ENCODE measurements around the gene ATP5F1D.

ATP5F1D gene

DNA sequence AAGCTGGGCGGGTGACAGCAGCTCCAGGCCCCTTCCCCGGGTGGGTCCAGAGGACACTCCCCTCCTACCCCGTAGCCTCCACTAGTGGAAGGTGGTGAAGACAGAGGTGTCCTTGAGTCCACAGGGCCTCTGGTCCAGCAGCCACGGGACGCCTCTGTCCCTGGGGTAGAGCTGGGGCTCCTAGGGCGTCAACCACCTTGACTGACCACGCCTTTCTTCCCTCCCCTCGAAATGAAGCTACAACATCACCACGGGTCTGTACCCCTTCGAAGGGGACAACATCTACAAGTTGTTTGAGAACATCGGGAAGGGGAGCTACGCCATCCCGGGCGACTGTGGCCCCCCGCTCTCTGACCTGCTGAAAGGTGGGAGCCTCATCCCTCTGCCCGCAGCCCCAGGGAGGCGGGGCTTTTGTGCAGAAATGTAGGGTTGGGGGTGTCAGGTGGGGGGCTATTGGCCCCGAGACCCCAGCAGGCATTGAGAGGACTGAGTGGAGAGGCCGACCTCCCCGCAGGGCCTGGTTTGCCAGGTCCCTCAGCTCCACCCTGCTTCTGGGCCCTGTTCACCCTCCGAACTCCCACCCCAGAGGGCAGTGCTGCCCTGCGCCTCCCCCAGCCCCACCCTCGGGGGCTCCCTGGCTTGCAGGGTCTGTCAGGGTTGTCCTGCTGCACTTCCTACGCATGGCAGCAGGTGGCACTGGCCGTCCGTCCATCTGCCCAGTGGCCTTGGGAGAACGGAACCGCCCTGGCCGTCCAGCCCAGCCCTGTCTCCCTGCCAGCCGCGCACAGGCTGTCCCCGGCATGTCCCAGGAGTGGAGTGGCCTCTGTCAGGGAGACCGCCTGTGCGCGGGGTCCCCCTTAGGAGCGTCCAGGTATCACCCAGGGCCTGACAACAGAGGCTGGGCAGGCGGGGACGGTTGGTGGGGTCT, 20.3 kb upstream of the ATP5F1D start:
- no peak for DNase-seq (ENCODE audit: low read depth in 2 of 2)

DNA sequence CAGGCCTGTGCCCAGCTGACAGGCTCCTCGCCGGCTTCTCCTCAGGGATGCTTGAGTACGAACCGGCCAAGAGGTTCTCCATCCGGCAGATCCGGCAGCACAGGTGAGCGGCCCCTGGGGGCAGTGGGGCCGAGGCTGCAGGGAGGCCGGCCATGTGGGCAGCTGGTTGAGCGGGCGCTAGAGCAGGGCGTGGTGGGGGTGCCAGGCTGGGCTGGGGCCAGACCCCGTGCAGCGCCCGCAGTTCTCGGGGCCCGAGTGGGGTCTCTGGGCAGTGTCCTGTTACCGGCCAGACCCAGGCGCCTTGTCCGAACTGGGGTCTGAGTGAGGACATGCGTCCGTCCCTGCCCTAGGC, 19.7 kb upstream of the ATP5F1D start:
- no peak for DNase-seq (ENCODE audit: low read depth in 2 of 2)

DNA sequence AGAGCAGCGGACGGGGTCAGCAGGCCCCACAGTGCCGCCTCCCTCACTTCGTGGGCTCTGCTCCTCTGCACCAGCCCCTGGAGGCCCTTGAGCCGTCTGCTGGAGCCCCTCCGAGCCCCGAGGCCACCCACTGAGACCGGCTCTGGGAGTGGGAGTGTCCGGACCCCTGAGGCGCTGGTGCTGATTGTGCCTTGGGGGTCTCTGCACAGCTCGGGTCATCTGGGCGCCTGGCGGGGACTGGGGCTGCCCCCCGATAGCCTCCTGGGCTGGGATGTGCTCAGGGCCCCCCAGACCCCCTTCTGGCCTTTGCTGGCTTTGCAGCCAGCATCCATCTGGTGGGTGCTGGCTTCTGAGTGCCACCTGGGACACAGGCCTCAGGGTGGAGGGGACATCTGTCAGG, 19.2 kb upstream of the ATP5F1D start:
- no peak for DNase-seq (ENCODE audit: low read depth in 2 of 2)

DNA sequence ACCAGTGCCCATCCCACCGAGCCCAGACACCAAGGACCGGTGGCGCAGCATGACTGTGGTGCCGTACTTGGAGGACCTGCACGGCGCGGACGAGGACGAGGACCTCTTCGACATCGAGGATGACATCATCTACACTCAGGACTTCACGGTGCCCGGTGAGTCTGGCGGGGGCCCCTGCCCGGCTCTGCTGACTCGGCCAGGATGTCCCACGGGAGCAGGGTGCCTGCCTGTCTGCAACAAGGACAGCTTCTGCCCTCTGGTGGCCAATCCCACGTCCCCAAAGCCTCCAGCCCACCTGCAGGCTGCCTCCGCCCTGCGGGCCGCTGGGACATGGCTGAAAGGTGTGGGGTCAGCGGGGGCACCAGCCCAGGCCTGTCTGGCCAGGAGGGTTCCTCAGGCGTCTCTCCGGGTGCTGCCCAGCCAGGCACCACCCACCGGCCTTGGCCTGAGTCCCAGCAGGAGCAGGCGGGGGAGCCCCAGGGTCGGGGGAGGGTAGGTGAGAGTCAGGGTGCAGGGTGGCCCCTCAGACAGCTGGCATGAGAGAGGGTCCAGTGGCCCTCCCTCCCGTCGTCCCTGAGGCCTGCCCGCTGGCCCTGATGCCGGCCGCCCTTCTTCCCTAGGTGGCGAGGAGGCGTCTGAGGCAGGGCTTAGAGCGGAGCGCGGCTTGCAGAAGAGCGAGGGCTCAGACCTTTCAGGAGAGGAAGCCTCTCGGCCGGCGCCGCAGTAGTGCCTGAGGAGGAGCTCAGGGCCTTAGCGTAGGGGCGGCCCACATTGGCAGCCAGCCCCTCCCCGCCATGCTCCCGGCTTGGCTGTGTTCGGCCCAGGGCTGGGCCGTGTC, 18.3 kb upstream of the ATP5F1D start:
- no peak for DNase-seq (ENCODE audit: low read depth in 2 of 2)

DNA sequence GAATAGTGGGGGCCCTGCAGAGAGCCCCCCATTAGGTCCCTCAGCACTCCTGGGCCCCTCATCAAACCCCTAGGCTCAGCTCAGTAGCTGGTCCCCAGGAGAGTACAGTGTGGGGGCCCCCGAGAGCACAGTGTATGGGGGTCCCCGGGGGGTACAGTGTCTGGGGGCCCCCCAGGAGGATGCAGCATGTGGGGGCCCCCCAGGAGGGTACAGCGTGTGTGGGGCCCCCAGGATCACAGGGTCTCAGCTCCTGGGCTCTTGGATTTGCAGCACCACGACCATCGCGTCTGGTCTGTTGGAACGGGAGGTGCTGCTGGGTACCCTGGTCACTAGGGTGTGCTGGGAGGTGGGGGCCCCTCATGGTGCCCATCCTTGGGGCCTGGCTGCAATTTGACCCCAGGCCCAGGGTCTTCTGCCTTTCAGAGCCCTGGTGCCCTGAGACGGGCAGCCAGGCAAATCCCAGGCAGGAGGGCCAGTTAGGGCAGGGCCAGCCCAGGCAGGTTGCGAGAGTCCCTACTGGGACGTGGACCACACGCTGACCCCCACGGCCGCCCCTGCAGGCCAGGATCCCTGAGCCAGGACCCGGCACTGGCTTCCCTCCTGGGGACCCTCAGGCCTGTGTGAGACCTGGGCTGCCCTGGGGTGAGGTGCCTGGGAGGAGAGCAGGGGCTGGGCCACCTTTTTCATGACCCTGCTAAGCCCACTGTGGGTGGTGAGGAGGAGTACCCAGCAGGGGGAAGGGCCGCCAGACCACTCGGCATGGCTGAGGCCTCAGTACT, 17.3 kb upstream of the ATP5F1D start:
- no peak for DNase-seq (ENCODE audit: low read depth in 2 of 2)

DNA sequence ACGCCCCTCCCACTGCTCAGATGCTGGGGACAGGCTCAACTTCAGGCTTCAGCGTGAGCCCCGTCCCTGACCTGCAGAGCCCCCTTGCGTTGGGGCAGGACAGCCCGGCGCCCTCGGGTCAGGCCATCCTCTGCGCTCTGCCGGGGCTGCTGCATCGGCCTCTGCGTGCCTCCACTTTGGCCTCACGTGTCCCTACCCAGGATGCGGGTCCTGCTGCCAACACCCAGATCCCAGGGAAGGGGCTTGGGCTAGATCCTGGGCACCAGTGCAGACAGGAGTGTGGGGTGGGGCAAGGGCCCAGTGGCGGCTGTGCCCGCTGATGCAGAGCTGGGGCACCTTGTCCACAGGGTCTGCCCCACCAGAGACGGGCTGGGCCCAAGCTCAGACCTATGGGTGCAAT, 16.7 kb upstream of the ATP5F1D start:
- DNase-seq (ENCODE audit: low read depth in 2 of 2), result no peak

DNA sequence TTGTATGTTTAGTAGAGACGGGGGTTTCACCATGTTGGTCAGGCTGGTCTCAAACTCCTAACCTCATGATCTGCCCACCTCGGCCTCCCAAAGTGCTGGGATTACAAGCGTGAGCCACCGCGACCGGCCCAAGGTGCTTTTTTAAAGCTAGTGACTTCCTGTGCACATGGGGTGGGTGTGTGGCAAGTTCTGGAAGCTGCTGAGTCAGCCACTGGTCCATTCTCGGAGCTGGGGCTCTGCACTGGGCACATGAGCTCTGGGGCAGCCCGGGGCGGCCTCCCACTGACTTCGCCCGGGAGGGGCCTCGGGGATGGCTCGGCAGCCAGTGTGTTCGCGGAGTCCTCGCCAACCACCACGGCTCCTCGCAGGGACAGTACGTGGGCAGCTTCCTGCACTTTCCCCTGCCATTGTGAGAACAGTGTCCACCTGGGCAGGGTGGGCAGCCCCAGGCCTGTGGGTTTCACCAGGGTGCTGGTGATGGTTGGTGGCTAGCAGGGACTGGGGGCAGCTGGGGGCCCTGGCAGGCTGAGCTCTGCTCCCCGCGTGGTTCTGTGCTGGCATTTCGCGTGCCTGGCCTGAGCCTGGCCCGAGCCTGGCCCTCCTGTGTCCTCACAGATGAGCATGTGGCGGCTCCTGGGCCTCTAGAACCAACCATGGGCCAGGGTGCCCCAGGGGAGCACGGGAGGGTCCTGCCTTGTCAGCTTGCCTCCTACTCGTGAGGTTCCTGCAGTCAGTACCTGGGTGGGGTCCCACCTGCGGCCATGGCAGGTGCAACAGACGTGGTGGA, 15.9 kb upstream of the ATP5F1D start:
- no peak for DNase-seq (ENCODE audit: low read depth in 2 of 2)

DNA sequence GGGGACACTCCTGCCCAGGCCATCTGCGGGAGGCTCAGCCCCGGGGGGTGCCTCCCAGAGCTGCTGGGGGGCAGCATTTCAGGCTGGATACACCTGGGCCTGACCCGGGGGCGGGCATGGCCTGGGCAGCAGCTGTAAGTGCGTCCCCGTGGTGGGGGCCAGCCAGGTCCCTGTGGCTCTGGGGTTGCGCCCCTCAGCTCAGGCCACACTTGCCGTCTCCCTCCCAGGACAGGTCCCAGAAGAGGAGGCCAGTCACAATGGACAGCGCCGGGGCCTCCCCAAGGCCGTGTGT, 15.4 kb upstream of the ATP5F1D start:
- no peak for DNase-seq (ENCODE audit: low read depth in 2 of 2)

DNA sequence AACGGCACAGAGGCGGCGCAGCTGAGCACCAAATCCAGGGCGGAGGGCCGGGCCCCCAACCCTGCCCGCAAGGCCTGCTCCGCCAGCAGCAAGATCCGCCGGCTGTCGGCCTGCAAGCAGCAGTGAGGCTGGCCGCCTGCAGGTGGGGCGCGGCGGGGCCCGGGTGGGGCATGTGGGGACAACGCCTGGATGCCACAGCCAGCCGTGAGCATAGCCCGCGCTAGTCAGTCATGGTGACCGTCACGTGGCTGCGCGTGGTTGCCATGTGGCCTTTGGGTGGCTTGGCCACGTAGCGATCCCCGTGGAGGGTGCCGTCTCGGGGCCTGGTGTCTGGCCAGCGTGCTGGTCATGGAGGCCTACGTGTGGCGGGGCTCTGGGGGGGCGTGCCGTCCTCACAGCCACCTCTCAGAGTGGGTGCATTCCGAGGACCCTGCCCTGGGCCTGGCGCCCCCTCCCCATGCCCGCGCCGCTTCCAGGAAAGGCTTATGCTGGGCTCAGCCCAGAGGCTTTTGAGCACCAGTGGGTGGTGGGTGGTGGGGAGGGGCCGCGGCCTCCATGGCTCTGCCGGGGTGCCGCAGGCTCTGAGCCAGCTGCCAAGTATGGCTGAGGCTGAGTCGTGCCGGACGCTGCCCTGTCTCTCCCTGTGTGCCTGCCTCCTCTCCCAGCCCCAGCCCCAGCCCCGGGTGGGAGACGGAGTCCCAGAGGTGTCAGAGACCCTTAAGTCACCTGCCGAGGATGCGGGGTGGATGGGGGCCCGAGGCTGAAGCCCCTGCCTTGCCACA, 14.8 kb upstream of the ATP5F1D start:
- no peak for DNase-seq (ENCODE audit: low read depth in 2 of 2)

DNA sequence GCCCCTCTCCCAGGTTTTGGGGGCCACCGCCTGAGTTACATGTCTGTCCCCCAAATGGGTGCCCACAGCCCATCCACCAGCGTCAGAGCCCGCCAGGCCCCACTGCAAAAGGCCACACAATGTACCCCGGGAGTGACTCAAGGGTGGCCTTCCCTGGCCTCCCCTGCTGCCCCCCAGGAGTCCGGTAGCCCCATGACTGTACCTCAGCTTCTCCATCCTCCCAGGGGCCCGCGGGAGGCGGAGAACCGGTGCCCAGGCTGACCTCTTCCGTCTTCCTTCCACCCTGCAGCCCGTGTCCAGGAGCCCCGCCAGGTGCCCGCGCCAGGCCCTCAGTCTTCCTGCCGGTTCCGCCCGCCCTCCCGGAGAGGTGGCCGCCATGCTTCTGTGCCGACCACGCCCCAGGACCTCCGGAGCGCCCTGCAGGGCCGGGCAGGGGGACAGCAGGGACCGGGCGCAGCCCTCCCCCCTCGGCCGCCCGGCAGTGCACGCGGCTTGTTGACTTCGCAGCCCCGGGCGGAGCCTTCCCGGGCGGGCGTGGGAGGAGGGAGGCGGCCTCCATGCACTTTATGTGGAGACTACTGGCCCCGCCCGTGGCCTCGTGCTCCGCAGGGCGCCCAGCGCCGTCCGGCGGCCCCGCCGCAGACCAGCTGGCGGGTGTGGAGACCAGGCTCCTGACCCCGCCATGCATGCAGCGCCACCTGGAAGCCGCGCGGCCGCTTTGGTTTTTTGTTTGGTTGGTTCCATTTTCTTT, 14.1 kb upstream of the ATP5F1D start:
- DNase-seq (ENCODE audit: low read depth in 2 of 2), result no peak

DNA sequence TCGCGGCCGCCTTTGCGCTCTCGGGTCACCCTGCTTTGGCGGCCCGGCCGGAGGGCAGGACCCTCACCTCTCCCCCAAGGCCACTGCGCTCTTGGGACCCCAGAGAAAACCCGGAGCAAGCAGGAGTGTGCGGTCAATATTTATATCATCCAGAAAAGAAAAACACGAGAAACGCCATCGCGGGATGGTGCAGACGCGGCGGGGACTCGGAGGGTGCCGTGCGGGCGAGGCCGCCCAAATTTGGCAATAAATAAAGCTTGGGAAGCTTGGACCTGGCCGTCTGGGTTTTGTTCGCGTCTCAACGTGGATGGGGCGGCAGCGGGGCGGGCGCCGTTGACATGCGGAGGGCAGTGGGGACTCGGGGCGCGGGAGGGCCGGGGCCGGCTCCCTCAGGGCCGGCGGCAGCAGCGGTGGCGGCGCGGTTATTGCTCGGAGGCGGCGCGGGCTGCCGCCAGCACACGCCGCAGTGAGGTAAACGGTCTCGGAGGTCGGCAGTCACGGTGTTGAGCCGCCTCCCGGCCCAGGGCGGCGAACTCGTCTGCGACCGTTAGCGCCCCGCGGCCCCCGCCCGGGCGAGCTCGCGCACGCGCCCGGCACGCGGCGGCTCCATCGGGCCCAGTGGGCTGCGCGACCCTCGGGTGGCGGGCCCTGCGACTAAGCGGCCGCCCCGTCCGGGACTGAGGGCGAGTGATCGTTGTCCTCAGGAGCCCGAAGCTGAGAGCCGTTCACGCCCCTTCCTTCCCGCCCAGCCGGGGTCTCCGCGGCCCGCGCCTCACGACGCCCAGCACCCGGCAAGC, 13.2 kb upstream of the ATP5F1D start:
- DNase-seq (ENCODE audit: low read depth in 2 of 2), result no peak

DNA sequence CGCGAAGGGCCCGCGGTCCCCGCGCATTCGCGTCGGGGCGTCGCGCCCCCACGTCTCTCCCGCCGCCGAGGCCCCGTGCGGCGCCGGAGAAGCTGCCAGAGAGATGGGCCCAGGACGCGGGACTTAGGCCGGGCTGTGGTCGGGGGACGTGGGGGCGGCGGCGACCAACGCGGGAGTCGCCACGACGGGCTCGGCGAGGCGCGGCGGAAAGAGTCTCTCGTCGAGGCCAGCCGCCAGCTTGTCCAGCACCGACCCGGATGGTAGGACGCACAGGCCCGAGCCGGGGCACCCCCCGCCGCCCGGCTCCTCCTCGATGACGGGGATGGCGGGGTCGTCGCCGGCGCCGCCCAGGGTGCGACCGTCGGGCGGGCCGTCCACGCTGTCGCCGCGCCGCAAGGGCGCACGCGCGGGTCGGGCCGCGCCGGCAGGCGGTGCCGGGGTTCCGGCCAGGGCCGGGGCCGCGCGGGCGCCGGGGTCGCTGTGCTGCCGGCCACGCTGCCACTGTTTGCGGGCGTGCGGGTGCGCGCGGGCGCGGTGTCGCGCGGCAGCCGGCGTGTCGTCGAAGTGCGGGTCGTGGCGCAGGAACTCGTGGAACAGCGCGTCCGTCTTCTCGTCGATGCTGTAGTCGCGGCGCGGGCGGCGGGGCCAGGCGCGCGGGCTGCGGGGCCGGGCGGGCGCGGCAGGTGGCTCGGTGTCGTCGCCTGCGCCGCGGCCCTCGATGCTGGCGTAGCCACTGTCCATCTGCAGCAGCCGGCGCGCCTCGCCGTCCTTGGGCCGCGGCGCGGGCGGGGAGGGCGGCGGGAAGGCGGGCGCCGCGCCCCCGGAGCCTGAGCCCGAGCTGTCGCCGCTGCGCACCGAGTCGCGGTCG, 12.3 kb upstream of the ATP5F1D start:
- no peak for DNase-seq (ENCODE audit: low read depth in 2 of 2)

DNA sequence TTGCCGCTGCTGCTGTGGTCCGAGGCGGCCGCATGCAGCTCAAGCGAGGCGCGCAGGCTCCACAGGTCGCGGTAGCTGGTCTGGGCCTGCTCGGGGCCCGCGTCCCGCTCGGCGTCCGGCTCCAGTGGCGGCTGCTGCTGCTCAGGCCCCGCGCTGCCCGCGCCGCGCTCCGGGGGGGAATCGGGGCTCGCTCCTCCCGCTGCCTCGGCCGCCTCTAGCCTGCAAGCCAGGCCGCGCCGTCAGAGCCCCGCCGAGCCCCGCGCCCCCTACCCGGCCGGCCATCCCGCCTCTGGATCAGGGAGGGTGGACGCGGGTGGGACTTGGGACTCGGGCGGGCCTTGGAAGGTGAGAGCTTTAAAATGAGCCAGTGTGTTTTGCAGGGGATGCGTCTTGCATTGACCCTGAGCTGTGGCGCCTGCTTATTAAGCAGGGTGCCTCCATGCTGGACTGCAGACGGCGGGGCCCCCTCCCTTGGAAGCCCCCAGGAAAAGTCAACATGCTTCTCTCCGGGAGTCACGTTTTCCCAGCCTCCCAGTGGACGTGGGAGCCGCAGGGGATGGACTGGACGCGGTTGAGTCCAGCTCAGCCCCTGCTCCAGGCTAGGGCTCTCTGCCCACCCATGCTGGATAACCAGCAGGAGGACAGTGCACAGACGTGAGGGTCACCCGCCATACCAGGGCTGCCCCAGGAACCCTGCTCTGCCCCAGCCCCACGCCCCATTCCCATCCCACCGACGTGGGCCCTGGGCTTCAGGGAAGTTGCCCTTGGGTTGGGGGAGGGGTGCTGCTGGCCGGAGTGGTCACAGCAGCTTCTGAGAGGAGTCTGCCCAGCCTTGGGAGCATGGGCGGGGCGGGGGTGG, 11.4 kb upstream of the ATP5F1D start:
- no peak for DNase-seq (ENCODE audit: low read depth in 2 of 2)

DNA sequence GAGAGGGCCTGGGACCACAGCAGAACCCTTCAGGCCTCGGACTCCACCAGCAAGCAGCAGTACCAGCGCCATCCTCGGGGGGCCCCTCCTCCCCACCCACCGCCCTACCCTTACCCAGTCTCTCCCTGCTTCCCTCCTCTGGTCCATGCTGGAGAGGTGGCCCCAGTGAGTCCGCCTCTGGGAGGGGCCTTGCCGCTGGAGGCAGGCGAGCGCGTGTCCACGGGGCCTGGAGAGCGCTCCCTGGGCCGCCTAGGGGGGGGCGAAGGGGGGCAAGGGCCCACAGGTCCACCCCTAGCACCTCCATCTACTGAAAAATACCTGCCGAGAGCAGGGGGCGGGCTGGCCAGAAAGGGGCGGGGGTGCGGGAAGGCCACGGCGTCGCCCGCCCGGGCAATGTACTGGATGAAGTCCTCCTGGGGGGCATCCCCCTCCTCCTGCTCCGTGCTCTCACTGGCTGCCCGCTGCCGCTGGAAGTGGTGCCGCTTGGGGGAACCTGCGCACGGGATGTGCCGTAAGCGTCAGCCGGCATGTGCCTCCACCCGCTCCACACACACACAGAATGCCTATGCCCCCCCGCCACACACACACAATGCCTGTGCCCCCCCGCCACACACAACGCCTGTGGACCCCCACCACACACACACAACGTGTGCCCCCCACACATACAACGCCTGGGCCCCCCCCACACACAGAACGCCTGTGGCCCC, 10.6 kb upstream of the ATP5F1D start:
- DNase-seq (ENCODE audit: low read depth in 2 of 2), result no peak

DNA sequence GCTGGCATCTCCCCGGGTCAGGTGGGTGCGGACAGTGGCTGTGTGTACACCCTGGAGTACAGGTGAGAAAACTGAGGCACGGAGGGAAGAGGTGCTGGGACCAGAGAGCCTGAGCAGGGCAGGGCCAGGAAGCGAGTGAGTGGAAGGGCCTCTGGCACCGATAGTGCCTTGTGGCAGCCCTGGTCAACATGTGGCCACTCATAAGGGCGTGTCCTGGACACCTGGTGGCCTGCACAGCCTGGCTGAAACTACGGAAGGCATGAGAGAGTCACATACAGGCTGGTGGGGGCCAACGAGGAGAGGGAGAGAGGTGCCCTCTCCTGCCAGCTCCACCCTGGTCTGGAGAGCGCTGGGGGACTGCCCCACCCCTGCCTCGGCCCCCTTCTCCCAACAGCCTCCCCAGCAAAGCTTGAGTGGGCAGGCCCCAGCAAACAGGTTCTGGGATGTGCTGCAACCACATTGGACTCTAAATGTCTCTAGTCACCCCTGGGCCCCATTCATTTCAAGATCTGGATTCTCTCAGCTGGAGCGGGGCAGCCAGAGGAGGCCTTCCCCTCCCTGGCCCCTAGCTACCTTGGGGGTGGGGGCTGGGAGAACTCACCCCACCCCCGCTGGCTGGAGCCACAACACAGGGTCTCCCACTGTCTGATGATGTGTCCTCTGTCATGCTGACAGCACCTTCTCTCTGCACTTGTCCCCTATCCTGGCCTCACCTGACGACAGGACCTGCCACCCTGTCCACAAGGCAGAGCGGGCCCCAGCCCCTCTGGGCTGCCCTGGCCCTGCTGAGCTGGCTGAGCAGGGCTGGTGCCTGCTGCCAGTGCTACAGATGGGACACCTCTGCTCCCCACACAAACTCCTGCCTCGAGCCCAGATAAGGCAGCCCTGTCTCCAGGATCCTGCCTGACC, 9.6 kb upstream of the ATP5F1D start:
- DNase-seq (ENCODE audit: low read depth in 2 of 2), result no peak

DNA sequence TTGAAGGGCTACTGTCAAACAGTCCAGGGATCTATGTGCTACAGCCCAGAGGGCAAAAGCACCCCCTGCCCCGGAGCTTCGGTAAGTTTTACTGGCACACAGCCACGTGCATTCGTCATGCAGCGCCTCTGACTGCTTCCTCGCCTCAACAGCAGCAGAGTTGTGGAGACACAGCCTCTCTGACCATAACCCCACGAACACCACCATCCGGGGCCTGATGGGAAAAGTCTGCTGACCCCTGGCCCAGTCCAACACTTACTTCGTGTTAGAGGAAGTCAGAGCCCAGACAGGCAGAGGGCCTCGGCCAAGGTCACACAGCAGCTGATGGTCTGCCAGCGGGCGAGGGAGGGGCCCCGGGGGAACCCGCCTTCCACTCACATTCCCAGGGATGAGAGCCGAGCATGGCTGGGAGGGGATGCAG, 8.9 kb upstream of the ATP5F1D start:
- DNase-seq (ENCODE audit: low read depth in 2 of 2), result no peak

All from stimulated activated CD8-positive, alpha-beta memory T cell treated with anti-CD3 and anti-CD28 coated beads, Interleukin-7, amount 100 ng/mL, for 4 hours (primary cell).